ENCODE data around the gene NOS1AP.

NOS1AP gene

GRCh38 chr1:162367772-162368171 is 298.3 kb downstream of the NOS1AP start:
- ATAC-seq = no peak
- TF ChIP-seq OSR1 (CRISPR knock-in tag; IDR thresholded peaks at IDR 0.05) = no peak
- no peak for TF ChIP-seq PATZ1 (CRISPR knock-in tag; IDR thresholded peaks at IDR 0.05; ENCODE audit: borderline replicate concordance)

GRCh38 chr1:162368451-162368850 is 299.0 kb downstream of the NOS1AP start:
- TF ChIP-seq BACH2 (CRISPR knock-in tag; IDR thresholded peaks at IDR 0.05; ENCODE audit: borderline replicate concordance) (no peak), SNAI2 (CRISPR knock-in tag; IDR thresholded peaks at IDR 0.05) (no peak), ZNF8 (CRISPR knock-in tag; IDR thresholded peaks at IDR 0.05) (no peak), ZNF565 (CRISPR knock-in tag; conservative IDR thresholded peaks at IDR 0.05; ENCODE audit: low read depth) (no peak), ZNF70 (CRISPR knock-in tag; IDR thresholded peaks at IDR 0.05) (no peak), PATZ1 (CRISPR knock-in tag; IDR thresholded peaks at IDR 0.05; ENCODE audit: borderline replicate concordance) (no peak), TCF4 (CRISPR knock-in tag; IDR thresholded peaks at IDR 0.05; ENCODE audit: borderline replicate concordance) (no peak), CSRNP3 (CRISPR knock-in tag; IDR thresholded peaks at IDR 0.05) (no peak), CSDC2 (CRISPR knock-in tag; IDR thresholded peaks at IDR 0.05) (no peak), ARNTL (CRISPR knock-in tag; IDR thresholded peaks at IDR 0.05; ENCODE audit: borderline replicate concordance, low read depth) (no peak), ESRRG (CRISPR knock-in tag; IDR thresholded peaks at IDR 0.05) (no peak), TOX (CRISPR knock-in tag; IDR thresholded peaks at IDR 0.05; ENCODE audit: borderline replicate concordance) (no peak), CREB5 (CRISPR knock-in tag; IDR thresholded peaks at IDR 0.05; ENCODE audit: low read depth) (no peak), TSHZ2 (CRISPR knock-in tag; IDR thresholded peaks at IDR 0.05) (no peak), OSR1 (CRISPR knock-in tag; IDR thresholded peaks at IDR 0.05) (no peak), POU6F1 (CRISPR knock-in tag; IDR thresholded peaks at IDR 0.05; ENCODE audit: borderline replicate concordance, low read depth) (no peak), RARB (CRISPR knock-in tag; IDR thresholded peaks at IDR 0.05) (no peak), ZFP3 (CRISPR knock-in tag; IDR thresholded peaks at IDR 0.05) (no peak)

GRCh38 chr1:162369571-162369970 is 300.1 kb downstream of the NOS1AP start:
- ATAC-seq = no peak
- TF ChIP-seq ZNF70 (CRISPR knock-in tag; IDR thresholded peaks at IDR 0.05) = no peak
- no peak for TF ChIP-seq ISL1 (CRISPR knock-in tag; IDR thresholded peaks at IDR 0.05)
- no peak for TF ChIP-seq ZNF8 (CRISPR knock-in tag; IDR thresholded peaks at IDR 0.05)
- TF ChIP-seq PPARA (CRISPR knock-in tag; IDR thresholded peaks at IDR 0.05; ENCODE audit: borderline replicate concordance) = no peak
- TF ChIP-seq TSHZ2 (CRISPR knock-in tag; IDR thresholded peaks at IDR 0.05) = no peak
- TF ChIP-seq BACH2 (CRISPR knock-in tag; IDR thresholded peaks at IDR 0.05; ENCODE audit: borderline replicate concordance) = no peak
- no peak for TF ChIP-seq CSRNP3 (CRISPR knock-in tag; IDR thresholded peaks at IDR 0.05)
- no peak for TF ChIP-seq RARB (CRISPR knock-in tag; IDR thresholded peaks at IDR 0.05)
- no peak for TF ChIP-seq ESRRG (CRISPR knock-in tag; IDR thresholded peaks at IDR 0.05)

More at GRCh38 chr1:162368451-162368850, 299.0 kb downstream of the NOS1AP start:
- ATAC-seq = no peak

All from SK-N-SH treated with all-trans-retinoic acid at 6 μM for 48 hours (cell line).